Nephron progenitor cell (in vitro differentiated cells): Measurements from ENCODE around the gene MPPE1.

ENCODE experiments used
- DNase-seq: peaks from one replicate; pipeline ENCODE4 v3.0.0; 2021
- H3K27ac Mint-ChIP-seq: 2 replicates; pipeline ENCODE4 v1.8.0; 2021; ENCODE audit warnings: mild to moderate bottlenecking, moderate library complexity, mixed read lengths
- H3K27me3 Mint-ChIP-seq: 2 replicates; pipeline ENCODE4 v1.8.0; 2021; ENCODE audit warnings: mild to moderate bottlenecking, low read depth, mixed read lengths; ENCODE audit not compliant: poor library complexity
- H3K36me3 Mint-ChIP-seq: 2 replicates; pipeline ENCODE4 v1.8.0; 2021; ENCODE audit warnings: low read depth, mixed read lengths
- H3K4me1 Mint-ChIP-seq: 2 replicates; pipeline ENCODE4 v1.8.0; 2021; ENCODE audit warnings: mixed read lengths
- H3K4me3 Mint-ChIP-seq: 2 replicates; pipeline ENCODE4 v1.8.0; 2021; ENCODE audit warnings: mild to moderate bottlenecking, moderate library complexity, mixed read lengths
- H3K9me3 Mint-ChIP-seq: 2 replicates; pipeline ENCODE4 v1.8.0; 2021; ENCODE audit warnings: mild to moderate bottlenecking, moderate library complexity, mixed read lengths
- TF ChIP-seq, protein P1 (sequence below): fragments of 200-600 bp; sonication (generic); IDR thresholded peaks from 2 replicates; pipeline ENCODE4 v1.5.0; 2021; ENCODE audit warnings: antibody characterized with exemption

The MPPE1 gene

GRCh38 chr18:11944786-11945185 is 36.7 kb upstream of the MPPE1 start:
- Mint-ChIP-seq H3K27ac (no peak overlapping the region), H3K9me3 (no peaks in the 10 kb centered on the region), H3K4me3 (no peak overlapping the region), H3K27me3 (peaks cover 2% of the 10 kb centered on the region), H3K4me1 (peaks cover 34% of the 10 kb centered on the region), H3K36me3 (no peaks in the 10 kb centered on the region)
- TF ChIP-seq, protein P1, sequence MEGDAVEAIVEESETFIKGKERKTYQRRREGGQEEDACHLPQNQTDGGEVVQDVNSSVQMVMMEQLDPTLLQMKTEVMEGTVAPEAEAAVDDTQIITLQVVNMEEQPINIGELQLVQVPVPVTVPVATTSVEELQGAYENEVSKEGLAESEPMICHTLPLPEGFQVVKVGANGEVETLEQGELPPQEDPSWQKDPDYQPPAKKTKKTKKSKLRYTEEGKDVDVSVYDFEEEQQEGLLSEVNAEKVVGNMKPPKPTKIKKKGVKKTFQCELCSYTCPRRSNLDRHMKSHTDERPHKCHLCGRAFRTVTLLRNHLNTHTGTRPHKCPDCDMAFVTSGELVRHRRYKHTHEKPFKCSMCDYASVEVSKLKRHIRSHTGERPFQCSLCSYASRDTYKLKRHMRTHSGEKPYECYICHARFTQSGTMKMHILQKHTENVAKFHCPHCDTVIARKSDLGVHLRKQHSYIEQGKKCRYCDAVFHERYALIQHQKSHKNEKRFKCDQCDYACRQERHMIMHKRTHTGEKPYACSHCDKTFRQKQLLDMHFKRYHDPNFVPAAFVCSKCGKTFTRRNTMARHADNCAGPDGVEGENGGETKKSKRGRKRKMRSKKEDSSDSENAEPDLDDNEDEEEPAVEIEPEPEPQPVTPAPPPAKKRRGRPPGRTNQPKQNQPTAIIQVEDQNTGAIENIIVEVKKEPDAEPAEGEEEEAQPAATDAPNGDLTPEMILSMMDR: no peak
- no peak for DNase-seq

GRCh38 chr18:11944252-11944651 is 36.1 kb upstream of the MPPE1 start:
- H3K4me1 Mint-ChIP-seq: peaks cover 32% of the 10 kb centered on the region
- no peaks in the 10 kb centered on the region for H3K36me3 Mint-ChIP-seq
- TF ChIP-seq, protein P1: no peak
- no peak overlapping the region for H3K27ac Mint-ChIP-seq
- no peak for DNase-seq
- peaks cover 2% of the 10 kb centered on the region for H3K27me3 Mint-ChIP-seq
- H3K4me3 Mint-ChIP-seq: no peak overlapping the region
- no peaks in the 10 kb centered on the region for H3K9me3 Mint-ChIP-seq

DNA sequence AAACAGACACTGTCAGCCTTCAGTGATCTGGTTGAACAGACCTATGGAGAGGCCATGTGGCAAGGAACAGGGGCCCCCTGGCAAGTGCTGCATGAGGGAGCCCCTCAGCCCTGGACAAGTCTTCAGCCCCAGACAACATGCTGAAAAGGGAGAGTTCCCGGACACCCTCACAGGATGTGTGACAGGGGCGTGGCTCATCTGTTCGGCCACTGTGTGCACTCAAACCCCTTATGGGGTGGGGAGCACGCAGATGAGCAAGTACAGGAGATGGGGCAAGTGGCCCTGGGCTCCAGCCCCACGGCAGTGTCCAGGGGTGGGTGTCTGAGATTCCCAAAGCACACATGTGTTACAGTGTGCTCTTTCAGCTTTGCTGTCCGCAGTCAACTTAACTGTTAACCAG is 35.4 kb upstream of the MPPE1 start:
- no peak overlapping the region for H3K27ac Mint-ChIP-seq
- no peaks in the 10 kb centered on the region for H3K36me3 Mint-ChIP-seq
- H3K9me3 Mint-ChIP-seq: no peaks in the 10 kb centered on the region
- H3K4me3 Mint-ChIP-seq: no peak overlapping the region
- H3K27me3 Mint-ChIP-seq: peaks cover 2% of the 10 kb centered on the region
- no peak for DNase-seq
- peaks cover 25% of the 10 kb centered on the region for H3K4me1 Mint-ChIP-seq
- TF ChIP-seq, protein P1: no peak

DNA sequence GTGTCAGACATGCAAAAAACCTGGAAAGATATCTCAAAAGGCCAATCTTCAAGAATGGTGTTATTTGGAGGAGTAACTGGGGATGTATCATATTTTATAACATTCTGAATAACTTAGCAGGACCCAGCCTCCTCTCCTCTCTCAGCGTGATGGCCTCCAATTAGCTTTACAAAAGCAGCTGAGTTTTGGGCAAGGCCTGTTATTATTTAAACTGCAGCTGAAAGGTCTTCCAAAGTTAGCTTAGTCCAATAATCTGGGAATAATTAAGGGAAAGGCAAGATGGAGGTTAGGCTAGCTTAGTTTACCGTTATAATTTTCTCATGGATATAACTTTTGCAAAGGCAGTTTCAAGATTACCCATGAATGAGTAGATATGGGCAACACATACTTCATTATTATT is 32.8 kb upstream of the MPPE1 start:
- TF ChIP-seq, protein P1: no peak
- no peaks in the 10 kb centered on the region for H3K36me3 Mint-ChIP-seq

GRCh38 chr18:11937874-11938478 is 29.9 kb upstream of the MPPE1 start:
- H3K4me3 Mint-ChIP-seq: no peak overlapping the region
- H3K36me3 Mint-ChIP-seq: no peaks in the 10 kb centered on the region
- no peak overlapping the region for H3K27ac Mint-ChIP-seq
- H3K27me3 Mint-ChIP-seq: peaks cover 2% of the 10 kb centered on the region
- peak; percentile 79 for DNase-seq
- H3K9me3 Mint-ChIP-seq: no peaks in the 10 kb centered on the region
- H3K4me1 Mint-ChIP-seq: no peaks in the 10 kb centered on the region
- TF ChIP-seq, protein P1: peak; percentile 85

More for the DNA sequence above, 32.8 kb upstream of the MPPE1 start:
- no peak for DNase-seq
- H3K27ac Mint-ChIP-seq: no peak overlapping the region
- no peaks in the 10 kb centered on the region for H3K9me3 Mint-ChIP-seq
- no peak overlapping the region for H3K4me3 Mint-ChIP-seq
- H3K4me1 Mint-ChIP-seq: peaks cover 7% of the 10 kb centered on the region
- peaks cover 2% of the 10 kb centered on the region for H3K27me3 Mint-ChIP-seq

DNA sequence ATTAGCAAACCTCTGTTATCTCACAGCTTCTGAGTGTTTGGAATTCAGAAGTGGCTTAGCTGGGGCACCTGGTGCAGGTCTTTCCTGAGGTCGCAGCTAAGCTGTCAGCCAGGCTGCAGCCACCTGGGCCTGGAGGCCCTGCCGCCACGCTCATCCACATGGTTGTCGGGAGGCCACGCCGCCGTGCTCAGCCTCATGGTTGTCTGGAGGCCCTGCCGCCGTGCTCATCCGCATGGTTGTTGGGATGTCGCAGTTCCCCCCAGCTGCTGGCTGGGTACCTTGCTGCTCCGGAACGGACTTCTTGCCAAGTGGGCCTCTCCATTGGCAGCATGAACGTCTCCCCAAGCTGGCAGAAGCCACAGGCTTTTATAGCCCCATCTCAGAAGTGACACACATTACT is 24.3 kb upstream of the MPPE1 start:
- no peaks in the 10 kb centered on the region for H3K36me3 Mint-ChIP-seq
- H3K27me3 Mint-ChIP-seq: peaks cover 3% of the 10 kb centered on the region
- H3K4me1 Mint-ChIP-seq: no peaks in the 10 kb centered on the region
- DNase-seq: no peak
- H3K27ac Mint-ChIP-seq: no peak overlapping the region
- TF ChIP-seq, protein P1: no peak
- H3K9me3 Mint-ChIP-seq: no peaks in the 10 kb centered on the region
- H3K4me3 Mint-ChIP-seq: no peak overlapping the region
